ENCODE results near the gene SCN8A.

The SCN8A gene

DNA sequence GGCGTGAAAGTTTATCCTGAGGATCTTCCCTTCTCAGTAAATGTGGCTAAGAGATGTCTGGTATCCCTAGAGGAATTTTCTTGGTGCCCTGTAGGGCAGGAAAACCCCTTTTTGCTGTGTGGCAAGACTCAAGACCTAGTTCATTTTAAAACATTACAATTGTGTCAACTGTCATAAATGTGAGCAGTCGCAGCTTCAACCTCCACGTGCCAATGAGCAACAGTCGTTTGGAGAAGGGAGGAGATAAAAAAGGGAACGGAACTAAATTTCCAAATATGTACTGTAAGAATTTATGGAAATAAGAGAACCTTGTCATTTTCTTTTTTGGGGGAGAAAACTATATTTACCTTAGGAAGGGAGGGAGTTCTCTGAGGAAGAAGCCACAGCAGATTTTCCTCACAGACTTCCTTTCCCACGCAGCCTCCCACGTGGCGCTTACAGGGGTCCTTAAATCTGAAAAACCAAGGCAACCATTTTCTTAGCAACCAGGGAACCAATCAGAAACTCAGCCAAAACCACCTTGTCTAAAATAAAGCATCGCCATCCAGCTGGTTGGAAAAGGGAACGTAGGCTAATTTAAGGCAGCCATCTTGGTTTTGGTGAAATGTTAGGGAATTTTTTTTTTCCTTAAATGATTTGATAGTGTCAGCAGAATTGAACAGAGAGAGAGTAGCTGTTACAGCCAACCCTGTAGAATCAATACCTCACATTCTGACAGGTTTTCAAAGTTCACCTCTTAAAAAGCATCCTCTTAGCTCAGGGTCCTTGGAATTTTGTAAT is 158.4 kb downstream of the SCN8A start:
- Histone ChIP-seq H3K4me3 (ENCODE audit: low read length) (no peak overlapping the region), H3K9me3 (ENCODE audit: low read length) (no peaks in the 10 kb centered on the region), H2AFZ (ENCODE audit: low read depth, low read length) (no peak overlapping the region), H3K4me1 (ENCODE audit: insufficient read depth, low read length) (no peaks in the 10 kb centered on the region), H3K27me3 (ENCODE audit: insufficient read depth, low read length) (no peaks in the 10 kb centered on the region), H3K36me3 (ENCODE audit: insufficient read depth, low read length) (peaks cover 39% of the 10 kb centered on the region)

DNA sequence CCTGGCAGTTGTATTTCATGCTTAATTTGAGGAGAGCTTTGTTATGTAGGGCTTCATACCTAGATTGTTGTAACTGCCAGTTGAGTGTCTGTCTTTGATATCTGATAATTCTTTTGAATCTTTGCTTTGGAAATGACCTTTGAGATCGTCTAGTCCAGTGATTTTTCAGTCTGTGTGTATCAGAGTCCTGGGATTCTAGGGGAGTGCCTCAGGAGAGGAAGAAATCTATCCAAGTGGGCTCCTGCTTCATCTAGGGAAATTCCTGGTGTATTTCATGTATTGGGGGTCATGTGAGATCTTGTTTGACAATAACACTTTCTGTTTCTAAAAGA is 158.9 kb downstream of the SCN8A start:
- no peak overlapping the region for H2AFZ ChIP-seq (ENCODE audit: low read depth, low read length)
- no peaks in the 10 kb centered on the region for H3K9me3 ChIP-seq (ENCODE audit: low read length)
- H3K36me3 ChIP-seq (ENCODE audit: insufficient read depth, low read length): peaks cover 39% of the 10 kb centered on the region
- H3K4me1 ChIP-seq (ENCODE audit: insufficient read depth, low read length): no peaks in the 10 kb centered on the region
- no peaks in the 10 kb centered on the region for H3K27me3 ChIP-seq (ENCODE audit: insufficient read depth, low read length)
- no peak overlapping the region for H3K4me3 ChIP-seq (ENCODE audit: low read length)

DNA sequence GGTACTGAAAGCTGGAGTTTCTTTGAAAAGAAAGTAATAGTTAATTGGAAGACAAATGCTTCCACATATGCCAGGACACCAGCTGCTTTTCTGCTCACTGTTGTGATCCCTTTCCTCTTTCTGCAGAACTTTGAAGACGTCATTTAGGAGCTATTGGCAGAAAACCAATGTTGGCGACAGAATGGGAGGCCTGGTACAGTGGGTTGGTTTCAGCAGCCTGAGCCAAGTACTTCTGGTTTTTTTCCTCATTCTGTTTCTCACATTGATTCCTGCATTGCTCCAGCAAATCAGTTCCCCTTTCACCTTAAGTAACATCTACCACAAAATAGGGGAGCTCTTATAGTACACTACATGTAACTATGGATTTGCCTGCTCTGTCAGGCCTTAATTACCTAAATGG is 160.6 kb downstream of the SCN8A start:
- Histone ChIP-seq H3K27me3 (ENCODE audit: insufficient read depth, low read length) (no peaks in the 10 kb centered on the region), H3K9me3 (ENCODE audit: low read length) (no peaks in the 10 kb centered on the region), H3K36me3 (ENCODE audit: insufficient read depth, low read length) (peaks cover 39% of the 10 kb centered on the region), H3K4me1 (ENCODE audit: insufficient read depth, low read length) (no peaks in the 10 kb centered on the region), H2AFZ (ENCODE audit: low read depth, low read length) (no peak overlapping the region), H3K4me3 (ENCODE audit: low read length) (no peak overlapping the region)

- H2AFZ ChIP-seq (ENCODE audit: low read depth, low read length): no peak overlapping the region
- no peak overlapping the region for H3K4me3 ChIP-seq (ENCODE audit: low read length)
- H3K9me3 ChIP-seq (ENCODE audit: low read length): no peaks in the 10 kb centered on the region
- H3K36me3 ChIP-seq (ENCODE audit: insufficient read depth, low read length): peaks cover 39% of the 10 kb centered on the region
- H3K27me3 ChIP-seq (ENCODE audit: insufficient read depth, low read length): no peaks in the 10 kb centered on the region
- no peaks in the 10 kb centered on the region for H3K4me1 ChIP-seq (ENCODE audit: insufficient read depth, low read length)
These were observed 161.3 kb downstream of the SCN8A start for GRCh38 chr12:51752234-51752889.

GRCh38 chr12:51753980-51754675 is 163.1 kb downstream of the SCN8A start:
- Histone ChIP-seq H3K36me3 (ENCODE audit: insufficient read depth, low read length) (peaks cover 33% of the 10 kb centered on the region), H2AFZ (ENCODE audit: low read depth, low read length) (no peak overlapping the region), H3K4me1 (ENCODE audit: insufficient read depth, low read length) (no peaks in the 10 kb centered on the region), H3K9me3 (ENCODE audit: low read length) (no peaks in the 10 kb centered on the region), H3K4me3 (ENCODE audit: low read length) (no peak overlapping the region), H3K27me3 (ENCODE audit: insufficient read depth, low read length) (no peaks in the 10 kb centered on the region)

- Histone ChIP-seq H3K4me3 (ENCODE audit: low read length) (no peak overlapping the region), H3K9me3 (ENCODE audit: low read length) (no peaks in the 10 kb centered on the region), H2AFZ (ENCODE audit: low read depth, low read length) (no peak overlapping the region), H3K4me1 (ENCODE audit: insufficient read depth, low read length) (no peaks in the 10 kb centered on the region), H3K27me3 (ENCODE audit: insufficient read depth, low read length) (no peaks in the 10 kb centered on the region), H3K36me3 (ENCODE audit: insufficient read depth, low read length) (peaks cover 31% of the 10 kb centered on the region)
These were observed 164.2 kb downstream of the SCN8A start for GRCh38 chr12:51755251-51755650.

- Histone ChIP-seq H3K4me3 (ENCODE audit: low read length) (no peak overlapping the region), H3K27me3 (ENCODE audit: insufficient read depth, low read length) (no peaks in the 10 kb centered on the region), H2AFZ (ENCODE audit: low read depth, low read length) (no peak overlapping the region), H3K9me3 (ENCODE audit: low read length) (no peaks in the 10 kb centered on the region), H3K36me3 (ENCODE audit: insufficient read depth, low read length) (peaks cover 20% of the 10 kb centered on the region), H3K4me1 (ENCODE audit: insufficient read depth, low read length) (no peaks in the 10 kb centered on the region)
These were observed 168.1 kb downstream of the SCN8A start for GRCh38 chr12:51759175-51759574.

- Histone ChIP-seq H3K4me1 (ENCODE audit: insufficient read depth, low read length) (no peaks in the 10 kb centered on the region), H3K27me3 (ENCODE audit: insufficient read depth, low read length) (no peaks in the 10 kb centered on the region), H2AFZ (ENCODE audit: low read depth, low read length) (no peak overlapping the region), H3K4me3 (ENCODE audit: low read length) (no peak overlapping the region), H3K36me3 (ENCODE audit: insufficient read depth, low read length) (peaks cover 21% of the 10 kb centered on the region), H3K9me3 (ENCODE audit: low read length) (no peaks in the 10 kb centered on the region)
These were observed 168.7 kb downstream of the SCN8A start for GRCh38 chr12:51759695-51760094.

GRCh38 chr12:51760231-51760630 is 169.2 kb downstream of the SCN8A start:
- H2AFZ ChIP-seq (ENCODE audit: low read depth, low read length): no peak overlapping the region
- H3K36me3 ChIP-seq (ENCODE audit: insufficient read depth, low read length): peaks cover 18% of the 10 kb centered on the region
- no peaks in the 10 kb centered on the region for H3K27me3 ChIP-seq (ENCODE audit: insufficient read depth, low read length)
- no peak overlapping the region for H3K4me3 ChIP-seq (ENCODE audit: low read length)
- no peaks in the 10 kb centered on the region for H3K9me3 ChIP-seq (ENCODE audit: low read length)
- H3K4me1 ChIP-seq (ENCODE audit: insufficient read depth, low read length): no peaks in the 10 kb centered on the region

DNA sequence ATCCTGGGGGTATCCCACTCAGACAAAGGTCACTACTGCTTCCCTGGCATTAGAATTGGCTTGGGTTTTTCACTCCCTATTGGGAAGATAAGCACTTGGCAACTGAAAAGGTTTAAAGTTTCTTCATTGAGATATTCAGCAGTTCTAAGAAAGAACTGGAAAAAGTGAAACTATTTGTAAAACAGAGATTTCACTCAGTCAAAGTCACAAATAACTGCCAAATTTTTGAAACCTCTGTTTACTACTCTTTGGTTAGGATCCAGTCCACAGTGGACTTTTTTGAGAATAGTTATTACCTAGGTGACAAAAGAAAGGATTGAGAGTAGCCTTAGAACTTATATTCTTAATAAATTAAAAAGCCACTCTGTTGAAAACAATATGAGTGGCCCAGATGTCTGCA is 172.7 kb downstream of the SCN8A start:
- Histone ChIP-seq H3K36me3 (ENCODE audit: insufficient read depth, low read length) (peaks cover 35% of the 10 kb centered on the region), H3K27me3 (ENCODE audit: insufficient read depth, low read length) (no peaks in the 10 kb centered on the region), H3K4me1 (ENCODE audit: insufficient read depth, low read length) (no peaks in the 10 kb centered on the region), H2AFZ (ENCODE audit: low read depth, low read length) (no peak overlapping the region), H3K9me3 (ENCODE audit: low read length) (no peaks in the 10 kb centered on the region), H3K4me3 (ENCODE audit: low read length) (no peak overlapping the region)

DNA sequence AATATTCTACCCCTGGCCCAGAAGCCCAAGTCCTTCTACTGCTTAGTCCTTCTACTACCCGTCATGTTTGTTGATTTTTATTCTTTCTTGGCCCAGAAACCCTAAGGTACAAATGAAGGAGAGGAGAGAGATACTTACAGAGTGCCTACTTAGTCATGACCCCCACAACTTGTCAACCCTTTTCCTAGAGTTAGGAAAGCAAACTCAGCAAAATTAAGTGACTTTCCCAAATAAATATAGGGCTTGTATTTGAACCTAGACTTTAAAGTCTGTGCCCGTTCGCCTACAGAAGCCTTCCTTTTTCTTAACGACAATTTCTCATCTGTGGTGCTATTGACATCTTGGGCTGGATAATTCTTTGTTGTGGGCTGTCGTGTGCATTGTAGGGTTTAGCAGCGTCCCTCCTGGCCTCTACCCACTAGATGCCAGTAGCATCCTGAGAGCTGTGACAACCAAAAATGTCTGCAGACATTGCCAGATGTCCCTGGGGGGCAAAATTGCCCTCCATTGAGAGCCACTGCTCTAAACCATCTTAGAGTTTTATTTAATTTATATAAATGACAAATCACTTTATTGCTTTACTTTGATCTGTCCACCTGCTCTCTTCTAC is 175.1 kb downstream of the SCN8A start:
- H3K9me3 ChIP-seq (ENCODE audit: low read length): no peaks in the 10 kb centered on the region
- H3K36me3 ChIP-seq (ENCODE audit: insufficient read depth, low read length): peaks cover 57% of the 10 kb centered on the region
- H3K4me1 ChIP-seq (ENCODE audit: insufficient read depth, low read length): no peaks in the 10 kb centered on the region
- no peak overlapping the region for H3K4me3 ChIP-seq (ENCODE audit: low read length)
- H3K27me3 ChIP-seq (ENCODE audit: insufficient read depth, low read length): no peaks in the 10 kb centered on the region
- H2AFZ ChIP-seq (ENCODE audit: low read depth, low read length): no peak overlapping the region

DNA sequence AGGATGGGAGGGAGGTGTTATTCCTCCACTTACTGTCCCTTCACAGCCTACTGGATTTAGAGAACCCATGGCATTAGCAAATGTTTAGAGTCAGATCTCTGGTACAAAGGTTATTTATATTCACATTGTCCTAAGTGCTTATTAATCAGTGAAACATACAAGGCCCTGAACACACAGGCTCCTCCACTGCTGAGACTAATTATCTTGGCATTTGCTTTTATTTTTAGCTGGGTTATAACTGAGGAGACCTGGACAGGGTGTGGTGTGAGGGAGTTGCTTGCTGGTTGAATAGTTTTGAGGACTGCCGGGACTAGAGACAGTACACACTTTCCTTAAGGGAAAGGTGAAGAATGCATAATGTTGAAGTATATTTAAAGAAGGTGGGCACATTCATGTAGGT is 180.0 kb downstream of the SCN8A start:
- no peaks in the 10 kb centered on the region for H3K4me1 ChIP-seq (ENCODE audit: insufficient read depth, low read length)
- H3K36me3 ChIP-seq (ENCODE audit: insufficient read depth, low read length): peaks cover 80% of the 10 kb centered on the region
- H2AFZ ChIP-seq (ENCODE audit: low read depth, low read length): no peak overlapping the region
- peaks cover 14% of the 10 kb centered on the region for H3K9me3 ChIP-seq (ENCODE audit: low read length)
- H3K4me3 ChIP-seq (ENCODE audit: low read length): no peak overlapping the region
- no peaks in the 10 kb centered on the region for H3K27me3 ChIP-seq (ENCODE audit: insufficient read depth, low read length)
